Measurements from ENCODE around the gene REPIN1. TPM values are rescaled to one million over a fixed set of nuclear protein-coding genes. Genes with fewer than 3 reads are reported as not detected.

Gene REPIN1
- polyA plus RNA-seq, 2 of the 4 experiments (the other 2 are of a cell fraction) = 48.1 to 101 TPM

- no peaks in the 10 kb centered on the region for H3K9me3 ChIP-seq
- H3K4me1 ChIP-seq = peaks cover 37% of the 10 kb centered on the region
- H3K4me3 ChIP-seq = no peak overlapping the region
- POLR2A ChIA-PET = interaction anchor here (2.1 kb wide), 1 partner anchor 8 kb away, joined by 44 read pairs; the partner anchor contains the start of gene REPIN1
- peak overlapping the region; percentile 97 to 100; a peak in 4 of 6 replicates for H3K27ac ChIP-seq
- CTCF ChIA-PET = interaction anchor here (0.5 to 2.0 kb wide), 6 partner anchors 21 to 72 kb away, joined by 3 to 12 read pairs (median 4); no protein-coding TSS in a partner anchor
- H3K4me2 ChIP-seq = peak overlapping the region; percentile 93
- FAIRE-seq (no peak), DNase-seq (ENCODE audit: low read depth in 1 of 2, low spot score in 1 of 2) (no peak), ATAC-seq (no peak)
- TF ChIP-seq ZC3H11A (IDR thresholded peaks at IDR 0.05) (no peak), JUNB (IDR thresholded peaks at IDR 0.05) (no peak), MAZ (IDR thresholded peaks at IDR 0.05; ENCODE audit: borderline replicate concordance, low read depth, low read length) (no peak), MAX (IDR thresholded peaks at IDR 0.05) (no peak), EHMT2 (IDR thresholded peaks at IDR 0.05; ENCODE audit: low read depth) (no peak), RFX5 (IDR thresholded peaks at IDR 0.05) (no peak), TP53 (CRISPR knock-in tag; IDR thresholded peaks at IDR 0.05) (no peak)
- TF ChIP-seq, protein P1, sequence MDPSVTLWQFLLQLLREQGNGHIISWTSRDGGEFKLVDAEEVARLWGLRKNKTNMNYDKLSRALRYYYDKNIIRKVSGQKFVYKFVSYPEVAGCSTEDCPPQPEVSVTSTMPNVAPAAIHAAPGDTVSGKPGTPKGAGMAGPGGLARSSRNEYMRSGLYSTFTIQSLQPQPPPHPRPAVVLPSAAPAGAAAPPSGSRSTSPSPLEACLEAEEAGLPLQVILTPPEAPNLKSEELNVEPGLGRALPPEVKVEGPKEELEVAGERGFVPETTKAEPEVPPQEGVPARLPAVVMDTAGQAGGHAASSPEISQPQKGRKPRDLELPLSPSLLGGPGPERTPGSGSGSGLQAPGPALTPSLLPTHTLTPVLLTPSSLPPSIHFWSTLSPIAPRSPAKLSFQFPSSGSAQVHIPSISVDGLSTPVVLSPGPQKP (IDR thresholded peaks at IDR 0.05; ENCODE audit: low read depth, low read length) = no peak
- TF ChIP-seq, protein P2, sequence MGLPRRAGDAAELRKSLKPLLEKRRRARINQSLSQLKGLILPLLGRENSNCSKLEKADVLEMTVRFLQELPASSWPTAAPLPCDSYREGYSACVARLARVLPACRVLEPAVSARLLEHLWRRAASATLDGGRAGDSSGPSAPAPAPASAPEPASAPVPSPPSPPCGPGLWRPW (IDR thresholded peaks at IDR 0.05) = no peak
- WGBS (ENCODE audit: missing lambda C conversion rate) = 31% methylated on average over 3 of the region's 3 CpGs
These were observed 8.6 kb downstream of the REPIN1 start for GRCh38 chr7:150377196-150377595.

GRCh38 chr7:150377635-150378034 is 9.0 kb downstream of the REPIN1 start:
- Histone ChIP-seq H3K4me1 (peaks cover 37% of the 10 kb centered on the region), H3K4me2 (peak overlapping the region; percentile 93), H3K4me3 (no peak overlapping the region), H3K9me3 (no peaks in the 10 kb centered on the region), H3K27ac (peak overlapping the region; percentile 97 to 100)
- POLR2A ChIA-PET = interaction anchor here (0.7 to 2.1 kb wide), 3 partner anchors 8 to 651 kb away, joined by 4 to 44 read pairs (median 5); partner anchors contain the start of genes ABCB8 and REPIN1
- TF ChIP-seq MAFK (IDR thresholded peaks at IDR 0.05; ENCODE audit: partially characterized antibody) = no peak
- TF ChIP-seq JUN (IDR thresholded peaks at IDR 0.05) = no peak
- no peak for TF ChIP-seq CEBPB (IDR thresholded peaks at IDR 0.05)
- TF ChIP-seq USF2 (IDR thresholded peaks at IDR 0.05) = no peak
- TF ChIP-seq NFE2L2 (conservative IDR thresholded peaks at IDR 0.05; ENCODE audit: low read length) = no peak
- no peak for TF ChIP-seq NPAS2 (CRISPR knock-in tag; IDR thresholded peaks at IDR 0.05; ENCODE audit: borderline replicate concordance)
- TF ChIP-seq SREBF2 (IDR thresholded peaks at IDR 0.05) = no peak
- TF ChIP-seq RCOR1 (IDR thresholded peaks at IDR 0.05; ENCODE audit: low read depth, low read length) = no peak
- no peak for TF ChIP-seq FOSL2 (IDR thresholded peaks at IDR 0.05)
- no peak for TF ChIP-seq FOSL2 (CRISPR knock-in tag; IDR thresholded peaks at IDR 0.05)
- TF ChIP-seq CBX8 (IDR thresholded peaks at IDR 0.05) = no peak
- TF ChIP-seq SMC3 (IDR thresholded peaks at IDR 0.05) = no peak
- TF ChIP-seq, protein P2 (IDR thresholded peaks at IDR 0.05) = no peak
- TF ChIP-seq BHLHE40 (IDR thresholded peaks at IDR 0.05; ENCODE audit: low read depth, low read length) = no peak
- no peak for TF ChIP-seq GATA3 (IDR thresholded peaks at IDR 0.05; ENCODE audit: borderline replicate concordance)
- TF ChIP-seq KDM5A (IDR thresholded peaks at IDR 0.05) = no peak
- TF ChIP-seq EHF (CRISPR knock-in tag; IDR thresholded peaks at IDR 0.05) = no peak
- TF ChIP-seq ZFP36 (IDR thresholded peaks at IDR 0.05; ENCODE audit: borderline replicate concordance, partially characterized antibody) = no peak
- no peak for TF ChIP-seq EP300 (IDR thresholded peaks at IDR 0.05)
- TF ChIP-seq KDM1A (IDR thresholded peaks at IDR 0.05; ENCODE audit: low read depth) = no peak
- CTCF ChIA-PET = interaction anchor here (0.5 to 2.0 kb wide), 11 partner anchors 8 to 72 kb away, joined by 3 to 12 read pairs (median 4); partner anchors contain the start of gene REPIN1
- DNase-seq (ENCODE audit: low read depth in 1 of 2, low spot score in 1 of 2) = no peak
- no peak for ATAC-seq
- WGBS (ENCODE audit: missing lambda C conversion rate) = 20% methylated on average over 4 of the region's 4 CpGs
- FAIRE-seq = no peak

Measured in A549 (cell line).